Astrocyte of the hippocampus (primary cell): ENCODE data around the gene MUC4.
"Not testable (repeated sequence)": the region's sequence is repeated elsewhere in the genome, so short reads cannot be mapped to it uniquely, and the experiment has no call there.

Source experiments
- DNase-seq: peaks from one replicate; pipeline ENCODE4 v3.0.0; 2011; ENCODE audit warnings: low read depth, low spot score

Gene MUC4

DNA sequence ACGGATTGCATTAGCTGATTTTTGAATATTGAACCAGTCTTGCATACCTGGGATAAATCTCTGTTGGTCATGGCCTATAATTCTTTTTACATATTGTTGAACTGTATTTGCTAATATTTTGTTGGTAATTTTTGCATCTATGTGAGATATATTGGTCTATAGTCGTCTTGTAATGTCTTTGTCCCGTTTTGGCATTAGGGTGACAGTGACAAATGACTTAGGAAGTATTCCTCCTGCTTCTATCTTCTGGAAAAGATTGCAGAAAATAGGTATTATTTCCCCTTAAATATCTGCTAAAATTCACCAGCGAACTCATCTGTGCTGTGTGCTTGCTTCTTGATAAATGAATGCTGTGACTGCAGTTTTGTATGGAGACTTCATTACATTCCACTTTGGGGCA lies 67.3 kb downstream of the MUC4 start:
- no peak for DNase-seq

DNA sequence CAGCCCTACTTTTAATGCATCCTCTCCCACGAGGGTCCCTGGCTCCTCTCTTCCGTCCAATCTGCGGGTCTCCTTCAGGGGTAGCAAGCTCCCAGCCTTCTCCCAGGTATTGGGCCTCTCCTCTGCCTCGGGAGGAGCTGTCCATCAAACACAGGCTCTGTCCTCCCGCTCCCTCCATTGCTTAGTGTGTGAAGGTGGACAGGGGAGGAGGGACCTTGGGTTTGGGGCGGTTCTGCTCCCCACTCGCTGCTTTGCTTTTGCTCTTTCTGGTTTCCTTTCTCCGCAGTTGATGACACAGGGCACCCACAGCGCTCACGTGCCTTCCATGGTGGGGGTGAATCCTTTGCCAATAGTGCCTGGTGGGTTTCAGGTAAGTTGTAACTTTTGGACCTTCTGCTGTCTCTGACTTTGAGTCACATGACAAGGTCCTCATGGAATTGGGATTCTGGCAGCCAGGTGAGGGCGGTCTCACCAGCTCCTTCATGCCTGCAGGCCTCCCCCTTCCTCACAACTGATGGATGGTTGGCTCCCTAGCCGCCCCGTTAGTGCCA lies 72.1 kb downstream of the MUC4 start:
- DNase-seq: no peak

DNA sequence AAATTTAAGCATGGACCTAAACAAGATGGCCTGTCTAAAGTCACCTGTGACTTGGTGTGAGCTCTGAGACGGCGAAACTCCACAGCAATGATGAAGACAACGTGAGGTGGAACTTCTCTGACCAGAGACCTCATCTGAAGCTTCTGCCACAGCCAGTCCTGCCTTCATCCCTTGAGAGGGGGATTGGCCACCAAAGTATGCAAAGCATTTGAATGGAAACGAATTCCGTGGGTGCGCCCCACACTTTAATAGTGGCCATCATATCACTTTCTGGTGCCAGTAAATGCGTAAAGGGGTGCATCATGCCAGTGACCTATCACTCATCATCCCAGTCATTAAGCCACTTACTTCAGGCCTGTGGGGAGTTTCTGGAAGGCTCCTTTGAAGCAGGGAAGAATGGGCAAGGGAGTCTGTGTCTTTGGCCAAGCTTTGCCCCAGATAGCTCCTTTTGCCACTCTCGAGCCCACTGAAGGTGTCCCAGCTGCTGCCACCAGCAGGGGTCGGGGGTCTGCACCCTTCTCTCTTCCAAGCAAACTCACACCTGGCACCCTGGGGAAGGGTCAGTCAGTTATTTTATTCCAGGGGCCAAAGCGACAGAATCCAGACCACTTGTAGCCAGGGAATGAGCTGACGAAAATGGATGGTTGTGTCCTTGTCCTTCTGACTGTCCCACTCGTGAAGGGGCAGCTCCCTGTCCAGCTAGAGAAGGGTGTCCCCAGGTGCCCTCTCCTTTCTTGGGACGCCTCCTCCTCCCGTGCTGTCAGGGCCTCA lies 73.3 kb downstream of the MUC4 start:
- DNase-seq: no peak

DNA sequence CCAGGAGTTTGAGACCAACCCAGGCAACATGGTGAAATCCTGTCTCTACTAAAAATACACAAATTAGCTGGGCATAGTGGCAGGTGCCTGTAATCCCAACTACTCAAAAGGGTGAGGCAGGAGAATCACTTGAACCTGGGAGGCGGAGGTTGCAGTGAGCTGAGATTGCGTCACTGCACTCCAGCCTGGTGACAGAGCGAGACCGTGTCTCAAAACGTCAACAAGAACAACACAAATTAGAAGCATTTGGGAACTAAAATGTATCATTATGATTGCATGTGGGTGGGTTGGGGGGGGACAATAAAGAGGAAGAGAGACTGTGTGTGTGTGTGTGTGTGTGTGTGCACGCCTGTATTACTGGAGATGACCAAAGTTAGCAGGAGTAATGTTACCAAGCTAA lies 73.9 kb downstream of the MUC4 start:
- not testable (repeated sequence) for DNase-seq

DNA sequence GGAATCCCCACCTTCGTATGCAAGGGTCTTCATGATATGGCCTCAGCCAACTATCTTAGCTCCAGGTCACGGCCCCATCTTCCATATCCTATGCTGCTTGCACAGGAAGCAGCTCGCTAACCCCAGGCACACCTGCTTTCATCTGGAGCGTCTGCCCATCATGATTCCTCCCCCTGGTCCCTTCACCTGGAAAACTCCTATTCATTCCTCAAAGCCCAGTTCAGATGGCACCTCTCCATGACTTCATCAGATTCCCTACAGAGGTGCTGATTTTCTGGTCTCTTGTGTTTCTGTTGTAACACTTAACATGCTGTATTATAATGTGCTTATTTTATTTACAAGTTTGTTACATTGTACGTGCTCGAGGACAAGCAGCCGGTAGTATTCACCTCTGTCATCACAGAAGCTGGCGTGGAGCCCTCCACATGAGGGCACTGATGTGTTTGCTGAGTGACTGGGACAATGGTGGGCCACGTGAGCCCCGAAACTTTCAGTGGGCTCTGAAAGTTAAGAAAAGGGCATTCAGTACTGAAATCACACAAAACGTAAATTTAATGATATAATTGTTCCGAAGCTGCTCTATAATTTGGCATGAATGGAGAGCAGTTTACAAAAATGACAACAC lies 74.8 kb downstream of the MUC4 start:
- DNase-seq: no peak

DNA sequence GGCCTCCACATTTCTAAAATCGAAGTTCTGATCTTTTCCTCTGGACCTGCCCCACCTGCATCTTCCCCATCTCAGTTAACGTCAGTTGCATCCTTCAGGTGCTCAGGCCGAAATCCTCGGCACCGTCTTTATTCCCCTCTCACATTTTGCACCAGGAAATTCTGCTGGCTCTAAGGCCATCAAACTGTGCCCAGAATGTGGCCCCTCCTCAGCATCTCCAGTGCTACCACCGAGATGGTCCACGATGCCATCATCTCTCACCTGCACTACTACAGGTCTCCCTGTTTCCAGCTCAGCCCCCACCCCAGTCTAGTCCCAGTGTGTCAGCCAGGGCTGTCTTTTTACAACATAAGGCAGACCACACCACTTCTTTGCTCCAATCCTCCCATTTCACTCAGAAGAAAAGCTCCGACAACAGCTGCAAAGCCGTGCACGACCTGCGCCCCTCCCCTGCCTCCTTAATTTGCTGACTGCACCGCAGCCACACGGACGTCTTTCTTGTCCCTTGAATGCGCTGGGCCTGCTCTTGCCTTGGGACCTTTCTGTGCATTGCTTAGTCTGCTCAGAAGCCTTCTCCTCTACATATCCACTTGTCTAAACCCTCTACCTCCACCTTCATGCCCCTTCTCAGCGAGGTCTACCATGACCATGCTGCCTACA lies 76.6 kb downstream of the MUC4 start:
- DNase-seq: no peak

DNA sequence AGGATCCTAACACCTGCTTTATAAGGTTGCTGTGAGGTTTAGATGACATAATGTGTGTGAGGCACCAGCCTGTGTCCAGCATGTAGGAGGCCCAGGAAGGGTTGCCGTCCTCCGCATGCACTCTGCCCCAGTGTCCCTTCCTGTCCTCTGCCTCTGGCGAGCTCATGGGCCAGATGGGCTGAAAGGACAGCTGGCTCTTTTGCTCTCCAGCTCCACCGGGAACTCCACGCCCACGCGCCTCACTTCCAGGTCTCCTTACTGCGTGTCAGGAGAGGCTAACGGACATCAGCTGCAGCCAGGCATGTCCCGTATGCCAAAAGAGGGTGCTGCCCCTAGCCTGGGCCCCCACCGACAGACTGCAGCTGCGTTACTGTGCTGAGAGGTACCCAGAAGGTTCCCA lies 78.8 kb downstream of the MUC4 start:
- no peak for DNase-seq

DNA sequence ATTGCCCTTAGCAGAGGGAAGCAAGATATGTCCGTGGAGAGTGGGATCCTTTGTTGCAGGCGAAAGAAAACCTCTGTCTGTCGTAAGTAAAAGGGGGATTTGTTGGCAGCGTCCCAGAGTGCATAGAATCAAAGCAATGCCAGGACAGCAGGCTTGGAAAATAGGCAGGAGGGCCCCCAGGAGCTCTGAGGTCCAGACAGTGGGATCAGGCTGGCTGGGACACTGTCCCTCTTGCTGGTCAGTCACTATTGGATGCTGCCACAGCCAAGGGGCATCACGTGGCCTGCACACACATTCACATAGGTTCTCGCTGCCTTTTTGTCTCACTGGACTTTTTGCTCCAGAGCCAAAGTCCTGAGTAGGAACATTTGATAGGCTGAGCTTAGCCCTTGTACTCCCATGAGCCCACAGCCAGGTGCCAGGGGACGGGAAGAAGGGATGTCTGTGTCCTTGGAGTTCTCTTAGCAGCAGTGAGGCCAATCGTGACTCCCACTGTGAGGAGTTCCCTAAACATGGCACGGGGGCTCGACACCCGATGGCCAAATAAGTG lies 80.3 kb downstream of the MUC4 start:
- DNase-seq: no peak

DNA sequence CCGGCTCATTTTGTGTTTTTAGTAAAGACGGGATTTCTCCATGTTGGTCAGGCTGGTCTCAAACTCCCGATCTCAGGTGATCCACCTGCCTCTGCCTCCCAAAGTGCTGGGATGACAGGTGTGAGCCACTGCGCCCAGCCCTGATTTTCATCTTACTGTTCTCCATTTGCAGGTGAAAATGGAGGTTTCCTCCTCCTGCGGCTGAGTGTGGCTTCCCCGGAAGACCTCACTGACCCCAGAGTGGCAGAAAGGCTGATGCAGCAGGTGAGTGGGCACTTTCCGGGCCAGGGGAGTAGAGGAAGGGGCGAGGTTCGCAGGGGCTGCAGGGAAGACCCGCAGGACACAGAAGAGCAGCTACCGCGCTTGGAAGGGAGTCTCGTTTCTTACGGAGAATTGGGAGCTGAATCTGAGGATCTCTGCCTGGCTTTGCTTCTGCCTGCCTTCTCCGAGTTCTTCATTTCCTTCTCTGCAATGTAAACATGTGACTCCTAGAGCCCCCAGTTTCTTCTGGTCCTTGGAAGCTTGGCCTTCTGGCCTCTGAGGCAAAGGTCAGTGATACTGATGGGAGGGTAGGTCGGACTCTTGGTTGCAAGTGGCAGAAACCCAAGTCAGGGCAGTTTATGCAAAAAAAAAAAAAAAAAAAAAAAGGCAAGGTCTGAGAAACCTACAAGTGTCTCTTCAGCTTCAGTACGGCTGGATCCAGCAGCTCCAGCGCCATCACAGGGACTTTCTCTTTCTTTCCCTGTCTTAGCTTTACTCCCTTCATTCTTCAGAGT lies 82.1 kb downstream of the MUC4 start:
- no peak for DNase-seq

DNA sequence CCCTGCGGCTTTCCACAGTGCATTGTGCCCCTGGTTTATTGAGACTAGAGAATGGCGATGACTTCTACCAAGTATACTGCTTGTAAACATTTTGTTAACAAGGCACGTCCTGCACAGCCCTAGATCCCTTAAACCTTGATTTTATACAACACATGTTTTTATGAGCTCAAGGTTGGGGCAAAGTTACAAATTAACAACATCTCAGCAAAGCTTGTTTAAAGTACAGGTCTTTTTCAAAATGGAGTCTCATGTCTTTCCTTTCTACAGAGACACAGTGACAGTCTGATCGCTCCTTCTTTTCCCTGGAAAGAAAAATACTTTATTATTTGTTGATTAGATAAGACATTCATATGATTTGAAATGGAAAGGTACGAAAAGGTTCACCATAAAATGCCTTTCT lies 82.9 kb downstream of the MUC4 start:
- DNase-seq: not testable (repeated sequence)

DNA sequence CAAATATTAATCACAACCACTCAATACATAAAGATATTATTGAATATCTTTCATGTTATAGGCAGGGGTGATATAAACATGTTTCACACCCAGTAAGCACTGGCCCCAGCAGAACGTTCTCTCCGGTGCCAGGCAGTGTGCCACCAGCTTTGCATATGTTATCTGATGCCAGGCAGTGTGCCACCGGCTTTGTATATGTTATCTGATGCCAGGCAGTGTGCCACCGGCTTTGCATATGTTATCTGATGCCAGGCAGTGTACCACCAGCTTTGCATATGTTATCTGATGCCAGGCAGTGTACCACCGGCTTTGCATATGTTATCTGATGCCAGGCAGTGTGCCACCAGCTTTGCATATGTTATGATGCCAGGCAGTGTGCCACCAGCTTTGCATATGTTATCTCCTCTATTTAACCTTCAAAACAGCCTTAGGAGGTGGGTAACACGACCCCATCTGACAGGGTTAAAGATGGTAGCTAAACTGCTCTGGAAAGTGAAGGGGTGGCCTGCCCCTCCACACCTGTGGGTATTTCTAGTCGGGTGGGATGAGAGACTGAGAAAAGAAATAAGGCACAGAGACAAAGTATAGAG lies 84.0 kb downstream of the MUC4 start:
- DNase-seq: peak; percentile 22

DNA sequence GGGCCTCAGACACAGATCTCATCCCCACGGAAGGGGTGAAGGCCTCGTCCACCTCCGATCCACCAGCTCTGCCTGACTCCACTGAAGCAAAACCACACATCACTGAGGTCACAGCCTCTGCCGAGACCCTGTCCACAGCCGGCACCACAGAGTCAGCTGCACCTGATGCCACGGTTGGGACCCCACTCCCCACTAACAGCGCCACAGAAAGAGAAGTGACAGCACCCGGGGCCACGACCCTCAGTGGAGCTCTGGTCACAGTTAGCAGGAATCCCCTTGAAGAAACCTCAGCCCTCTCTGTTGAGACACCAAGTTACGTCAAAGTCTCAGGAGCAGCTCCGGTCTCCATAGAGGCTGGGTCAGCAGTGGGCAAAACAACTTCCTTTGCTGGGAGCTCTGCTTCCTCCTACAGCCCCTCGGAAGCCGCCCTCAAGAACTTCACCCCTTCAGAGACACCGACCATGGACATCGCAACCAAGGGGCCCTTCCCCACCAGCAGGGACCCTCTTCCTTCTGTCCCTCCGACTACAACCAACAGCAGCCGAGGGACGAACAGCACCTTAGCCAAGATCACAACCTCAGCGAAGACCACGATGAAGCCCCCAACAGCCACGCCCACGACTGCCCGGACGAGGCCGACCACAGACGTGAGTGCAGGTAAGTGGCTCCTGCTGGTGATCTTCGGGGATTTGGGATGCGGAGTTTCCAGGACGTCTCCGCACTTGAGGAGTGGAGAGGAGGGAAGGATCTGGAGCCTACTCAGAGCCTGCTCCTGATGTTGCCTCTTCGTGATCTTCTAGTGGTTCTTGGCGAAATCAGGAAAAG lies 85.6 kb downstream of the MUC4 start:
- not testable (repeated sequence) for DNase-seq

DNA sequence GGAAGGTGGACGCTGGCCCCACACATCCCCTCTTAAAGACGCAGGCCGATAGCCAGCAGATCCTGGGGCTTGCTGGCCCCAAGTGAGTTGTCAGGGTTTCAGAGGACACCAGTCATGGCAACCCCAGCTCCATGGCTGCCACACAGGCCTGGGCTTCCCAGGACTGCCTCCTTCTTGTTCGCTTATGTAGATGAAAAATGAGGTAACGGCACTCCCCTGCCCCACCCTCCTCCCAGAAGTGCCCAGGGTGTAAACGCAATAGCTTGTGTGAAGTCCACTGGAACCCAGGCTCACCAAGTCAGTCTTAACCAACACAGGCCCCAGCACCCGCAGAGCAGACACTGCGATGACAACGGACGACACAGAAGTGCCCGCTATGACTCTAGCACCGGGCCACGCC lies 87.4 kb downstream of the MUC4 start:
- not testable (repeated sequence) for DNase-seq

DNA sequence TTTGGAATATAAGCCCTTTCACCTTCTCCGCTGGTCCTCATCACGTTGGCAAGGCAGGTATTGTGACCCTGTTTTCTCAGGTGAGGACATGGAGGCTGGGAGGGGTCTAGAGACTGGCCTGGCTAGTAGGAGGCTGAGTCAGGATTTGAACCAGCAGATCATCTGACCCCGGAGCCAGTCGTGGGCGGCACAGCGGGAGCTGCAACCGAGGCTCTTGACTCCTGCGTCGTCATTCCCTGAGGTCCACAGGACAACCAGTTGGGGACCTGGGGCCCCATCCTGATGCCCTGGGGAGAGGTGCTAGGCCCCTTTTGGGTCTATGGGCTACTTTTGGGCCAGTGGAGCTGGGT lies 88.8 kb downstream of the MUC4 start:
- not testable (repeated sequence) for DNase-seq

DNA sequence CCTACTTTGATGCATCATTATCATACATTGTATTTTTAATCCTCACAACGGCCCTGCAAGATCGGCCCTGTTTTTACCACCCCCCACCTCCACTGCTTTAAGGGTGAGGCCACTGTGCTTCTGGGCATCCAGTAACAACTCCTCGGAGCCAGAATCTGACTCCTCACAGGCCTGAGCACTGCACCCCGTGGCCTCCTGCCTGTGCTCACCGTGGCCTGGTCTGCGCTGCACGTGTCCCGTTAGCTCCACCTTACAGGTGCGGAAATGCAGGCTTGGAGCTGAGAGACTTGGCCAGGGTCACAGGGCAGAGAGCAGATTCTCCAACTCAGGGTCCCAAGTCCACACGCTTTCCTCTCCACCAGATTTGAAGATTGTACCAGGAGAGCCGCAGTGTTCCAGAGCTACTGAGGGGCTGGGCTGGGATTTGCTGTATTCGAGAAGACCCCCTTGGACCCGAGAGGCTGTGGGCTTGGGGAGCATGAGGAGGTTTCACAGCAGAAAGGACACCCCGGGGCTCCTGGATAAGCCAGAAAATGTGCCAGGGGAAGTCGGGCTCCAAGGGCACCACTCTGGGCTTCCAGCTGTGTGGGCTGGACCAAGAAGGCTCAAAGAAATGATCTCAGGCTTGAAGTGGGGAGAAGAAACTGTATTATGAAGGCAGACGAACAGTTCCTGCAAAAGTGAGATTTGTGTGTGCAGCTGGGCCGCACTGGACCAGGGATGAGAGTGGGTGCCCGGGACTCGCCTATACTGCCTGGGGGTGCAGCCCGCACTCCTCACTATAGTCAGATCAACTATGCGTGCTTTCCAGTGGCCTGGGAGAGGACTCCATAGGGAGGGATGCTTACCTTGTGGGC lies 89.4 kb downstream of the MUC4 start:
- DNase-seq: not testable (repeated sequence)

DNA sequence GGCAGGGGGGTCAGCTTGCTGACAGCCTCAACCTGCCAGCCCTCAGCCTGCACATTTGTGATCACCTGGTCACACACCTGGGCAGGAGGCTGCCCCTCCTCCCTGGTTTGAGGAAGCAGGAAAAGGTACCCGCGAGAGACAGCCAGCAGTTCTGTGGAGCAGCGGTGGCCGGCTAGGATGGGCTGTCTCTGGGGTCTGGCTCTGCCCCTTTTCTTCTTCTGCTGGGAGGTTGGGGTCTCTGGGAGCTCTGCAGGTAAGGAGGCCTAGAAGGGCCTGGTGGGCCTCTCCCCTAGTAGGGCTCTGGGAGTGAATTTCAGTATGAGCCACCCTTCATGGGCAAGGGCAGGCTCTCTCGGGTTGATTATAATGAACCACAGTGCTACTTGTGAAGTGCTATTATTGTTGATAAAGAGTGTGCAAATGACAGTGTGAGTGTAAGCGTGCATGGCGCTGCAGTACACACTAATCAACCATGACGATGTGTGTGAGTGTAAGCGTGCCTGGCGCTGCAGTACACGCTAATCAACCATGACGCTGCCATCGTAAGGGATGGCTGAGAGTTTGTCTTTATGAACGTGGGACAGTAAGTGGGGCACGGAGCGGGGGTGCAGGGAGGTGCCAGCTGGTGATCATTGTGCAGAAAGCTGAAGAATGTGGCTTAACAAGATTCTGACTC lies 90.8 kb downstream of the MUC4 start, which contains the start of gene MUC20:
Gene MUC20 (plus strand): TSS at position 148 of the 676 bp plus-strand sequence. CDS start 30 bp downstream, at position 178.
- not testable (repeated sequence) for DNase-seq

DNA sequence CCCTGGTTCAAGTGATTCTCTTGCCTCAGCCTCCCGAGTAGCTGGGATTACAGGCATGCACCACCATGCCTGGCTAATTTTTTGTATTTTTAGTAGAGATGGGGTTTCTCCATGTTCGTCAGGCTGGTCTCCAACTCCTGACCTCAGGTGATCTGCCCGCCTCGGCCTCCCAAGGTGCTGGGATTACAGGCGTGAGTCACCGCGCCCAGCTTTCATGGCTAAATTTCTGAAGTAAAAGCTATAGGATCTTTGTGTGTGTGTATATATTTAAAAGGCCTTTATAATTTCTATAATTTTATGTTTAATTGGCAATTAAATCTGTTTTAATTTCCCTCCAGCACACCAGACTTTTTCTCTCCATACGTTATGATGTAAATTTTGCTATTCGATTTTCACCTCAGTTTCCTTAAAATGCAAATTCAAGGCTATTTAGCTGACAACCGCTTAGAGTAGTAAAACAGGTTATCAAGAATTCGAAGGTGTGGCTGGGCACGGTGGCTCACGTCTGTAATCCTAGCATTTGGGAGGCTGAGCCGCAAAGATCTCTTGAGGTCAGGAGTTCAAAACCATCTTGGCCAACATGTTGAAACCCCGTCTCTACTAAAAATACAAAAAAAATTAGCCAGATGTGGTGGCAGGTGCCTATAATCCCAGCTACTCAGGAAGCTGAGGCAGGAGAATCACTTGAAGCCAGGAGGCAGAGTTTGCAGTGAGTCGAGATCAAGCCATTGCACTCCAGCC lies 92.0 kb downstream of the MUC4 start:
- not testable (repeated sequence) for DNase-seq

DNA sequence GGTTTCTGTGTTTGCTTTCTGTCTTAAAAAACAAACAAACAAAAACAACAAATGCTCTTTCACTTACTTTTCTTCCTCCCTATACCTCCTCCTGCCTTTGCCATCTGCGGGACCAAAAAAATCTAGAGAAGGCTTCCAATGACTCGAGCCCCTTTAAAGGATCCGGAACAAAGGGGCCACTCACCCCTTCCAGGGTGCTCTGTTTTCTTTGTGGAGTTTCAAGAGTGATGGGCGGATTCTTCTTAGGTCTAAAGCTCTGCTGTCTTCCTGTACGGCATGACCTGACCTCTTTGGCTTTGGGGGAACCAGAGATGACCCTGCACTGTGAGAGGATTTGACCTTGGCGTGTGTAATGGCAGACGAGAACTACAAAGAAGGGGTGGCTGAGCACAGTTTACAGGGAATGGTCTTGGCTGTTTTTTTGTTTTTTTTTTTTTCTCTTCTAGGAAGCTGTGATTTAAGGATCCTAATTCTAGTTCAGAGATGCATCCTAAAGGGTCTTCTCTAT lies 93.2 kb downstream of the MUC4 start:
- no peak for DNase-seq
